SJCRH30 (cell line): Measurements from ENCODE around the gene RSAD1. TPM values are rescaled to one million over a fixed set of nuclear protein-coding genes. Genes with fewer than 3 reads are reported as not detected.

Experiments
- DNase-seq, 2 experiments: peaks; one replicate each; pipeline ENCODE4 v3.0.0-alpha.2; 2015 to 2020
- H3K27ac ChIP-seq: fragments of 250-450 bp; sonication (Bioruptor Pico); 2 replicates; pipeline ENCODE4 v1.5.1; 2020; ENCODE audit warnings: mild to moderate bottlenecking, moderate library complexity
- H3K27me3 ChIP-seq: fragments of 250-450 bp; sonication (Bioruptor Pico); 2 replicates; pipeline ENCODE4 v1.5.1; 2020; ENCODE audit warnings: mild to moderate bottlenecking, moderate library complexity
- H3K36me3 ChIP-seq: fragments of 250-450 bp; sonication (Bioruptor Pico); 2 replicates; pipeline ENCODE4 v1.5.1; 2020; ENCODE audit warnings: mild to moderate bottlenecking, moderate library complexity
- H3K4me1 ChIP-seq: fragments of 250-450 bp; sonication (Bioruptor Pico); 2 replicates; pipeline ENCODE4 v1.5.1; 2020; ENCODE audit warnings: mild to moderate bottlenecking, moderate library complexity
- H3K4me3 ChIP-seq: fragments of 250-450 bp; sonication (Bioruptor Pico); 2 replicates; pipeline ENCODE4 v1.5.1; 2020; ENCODE audit warnings: mild to moderate bottlenecking, moderate library complexity
- H3K9me3 ChIP-seq: fragments of 250-450 bp; sonication (Bioruptor Pico); replicated peaks from 2 replicates; pipeline ENCODE4 v1.5.1; 2020; ENCODE audit warnings: mild to moderate bottlenecking, moderate library complexity
- total RNA-seq: library from RNA; depleted of rRNA; stranded (reverse); fragments of >200 nt; shearing (Covaris generic); gene quantifications from 2 replicates; pipeline ENCODE4 v1.2.3, GENCODE V29; 2014

RSAD1 gene
- total RNA-seq, 1 experiment from 2014 or later = 17.3 TPM

DNA sequence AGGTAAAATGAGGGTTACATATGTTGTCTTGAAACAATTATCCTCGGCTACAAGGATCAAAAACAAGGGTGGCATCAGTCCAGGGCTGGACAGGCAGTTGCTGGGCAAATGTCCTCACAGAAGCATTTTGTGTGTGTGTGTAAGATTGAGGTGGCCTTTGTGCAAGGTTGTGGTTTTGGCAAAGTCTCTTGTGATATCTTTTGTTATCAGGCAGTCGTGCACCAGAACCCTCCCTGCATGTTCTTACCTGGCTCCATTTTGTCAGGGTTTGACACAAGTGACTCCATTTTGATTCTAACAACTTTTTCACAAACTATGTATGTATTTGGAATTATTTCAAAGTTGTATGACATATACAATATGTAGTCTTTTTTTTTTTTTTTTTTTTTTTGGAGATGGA lies 30.0 kb upstream of the RSAD1 start:
- Histone ChIP-seq H3K27ac (no peak overlapping the region), H3K4me1 (no peaks in the 10 kb centered on the region), H3K36me3 (no peaks in the 10 kb centered on the region), H3K9me3 (no peaks in the 10 kb centered on the region), H3K27me3 (no peaks in the 10 kb centered on the region), H3K4me3 (no peak overlapping the region)
- DNase-seq = no peak

DNA sequence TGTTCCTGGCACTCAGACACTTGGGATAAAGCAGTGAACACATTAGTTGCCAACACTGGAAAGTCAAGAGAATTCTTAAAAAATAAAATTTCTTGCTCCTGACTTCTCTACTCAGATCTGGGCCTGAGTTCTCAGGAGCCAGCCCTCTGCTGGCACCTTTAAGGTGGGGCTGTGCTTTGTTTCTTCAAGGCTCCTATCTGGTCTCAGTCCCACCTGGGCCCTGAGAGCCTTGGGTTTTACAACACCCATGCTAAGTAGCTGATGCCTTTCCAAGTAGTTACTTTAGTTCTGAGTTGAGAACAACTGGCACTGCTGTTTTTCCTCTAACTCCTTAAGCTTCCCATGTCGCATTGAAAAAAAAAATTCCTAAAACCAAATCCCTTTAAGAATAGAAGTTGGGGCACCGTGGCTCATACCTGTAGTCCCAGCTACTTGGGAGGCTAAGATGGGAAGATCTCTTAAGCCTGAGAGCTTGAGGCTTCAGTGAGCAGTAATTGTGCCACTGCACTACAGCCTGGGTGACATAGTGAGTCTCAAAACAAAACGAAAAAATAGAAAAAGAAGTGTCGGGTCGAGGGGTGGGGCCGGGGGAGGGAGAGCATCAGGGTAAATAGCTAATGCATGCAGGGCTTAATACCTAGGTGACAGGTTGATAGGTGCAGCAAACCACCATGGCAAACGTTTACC lies 26.6 kb upstream of the RSAD1 start:
- Histone ChIP-seq H3K27ac (no peak overlapping the region), H3K9me3 (no peaks in the 10 kb centered on the region), H3K4me3 (no peak overlapping the region), H3K4me1 (no peaks in the 10 kb centered on the region), H3K36me3 (no peaks in the 10 kb centered on the region), H3K27me3 (no peaks in the 10 kb centered on the region)
- no peak for DNase-seq

DNA sequence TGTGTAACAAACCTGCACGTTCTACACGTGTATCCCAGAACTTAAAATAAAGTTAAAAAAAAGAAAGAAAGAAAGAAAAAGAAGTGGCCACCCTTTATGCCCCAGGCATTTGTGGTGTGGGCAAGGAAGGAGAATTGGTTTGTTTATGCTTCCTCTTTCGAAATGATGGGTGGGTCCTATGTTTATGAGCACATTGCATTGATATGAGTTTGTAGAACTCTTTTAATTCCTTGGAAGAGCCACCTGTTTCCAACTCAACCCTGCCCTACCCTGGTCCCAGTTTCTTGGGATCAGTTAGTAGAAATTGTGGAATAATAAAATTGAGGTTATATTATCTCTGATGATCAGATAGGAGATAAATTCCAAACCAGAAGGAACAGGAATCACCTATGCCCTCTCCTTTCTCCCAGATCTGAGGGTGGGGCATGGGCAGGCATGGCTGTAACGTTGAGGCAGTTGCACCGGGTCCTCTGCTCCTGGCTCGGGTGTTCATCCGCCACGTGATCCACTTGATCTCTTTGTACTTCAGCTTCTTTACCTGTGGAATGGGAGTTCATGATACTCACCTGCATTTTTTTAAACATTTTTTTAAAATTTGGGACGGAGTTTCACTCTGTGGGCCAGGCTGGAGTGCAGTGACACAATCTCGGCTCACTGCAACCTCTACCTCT lies 25.9 kb upstream of the RSAD1 start:
- H3K4me3 ChIP-seq = no peak overlapping the region
- H3K27me3 ChIP-seq = no peaks in the 10 kb centered on the region
- no peak for DNase-seq
- H3K36me3 ChIP-seq = no peaks in the 10 kb centered on the region
- H3K4me1 ChIP-seq = no peaks in the 10 kb centered on the region
- no peaks in the 10 kb centered on the region for H3K9me3 ChIP-seq
- H3K27ac ChIP-seq = no peak overlapping the region

DNA sequence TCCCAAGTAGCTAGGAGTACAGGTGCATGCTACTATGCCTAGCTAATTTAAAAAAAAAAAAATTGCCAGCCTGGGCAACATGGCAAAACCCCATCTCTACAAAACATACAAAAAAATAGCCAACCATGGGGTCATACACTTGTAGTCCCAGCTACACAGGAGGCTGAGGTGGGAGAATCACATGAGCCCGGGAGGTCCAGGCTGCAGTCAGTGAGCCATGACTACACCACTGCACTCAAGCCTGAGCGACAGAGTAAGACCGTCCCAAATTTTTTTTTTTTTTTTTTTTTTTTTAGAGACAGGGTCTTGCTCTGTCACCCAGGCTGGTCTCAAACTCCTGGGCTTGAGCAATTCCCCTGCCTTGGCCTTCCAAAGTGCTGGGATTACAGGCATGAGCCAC lies 24.8 kb upstream of the RSAD1 start:
- Histone ChIP-seq H3K9me3 (no peaks in the 10 kb centered on the region), H3K4me1 (no peaks in the 10 kb centered on the region), H3K27me3 (no peaks in the 10 kb centered on the region), H3K36me3 (no peaks in the 10 kb centered on the region), H3K27ac (no peak overlapping the region), H3K4me3 (no peak overlapping the region)
- DNase-seq = no peak

GRCh38 chr17:50457621-50458020 lies 21.0 kb upstream of the RSAD1 start:
- no peaks in the 10 kb centered on the region for H3K36me3 ChIP-seq
- no peak for DNase-seq
- no peak overlapping the region for H3K27ac ChIP-seq
- H3K4me1 ChIP-seq = no peaks in the 10 kb centered on the region
- H3K4me3 ChIP-seq = no peak overlapping the region
- no peaks in the 10 kb centered on the region for H3K27me3 ChIP-seq
- no peaks in the 10 kb centered on the region for H3K9me3 ChIP-seq

DNA sequence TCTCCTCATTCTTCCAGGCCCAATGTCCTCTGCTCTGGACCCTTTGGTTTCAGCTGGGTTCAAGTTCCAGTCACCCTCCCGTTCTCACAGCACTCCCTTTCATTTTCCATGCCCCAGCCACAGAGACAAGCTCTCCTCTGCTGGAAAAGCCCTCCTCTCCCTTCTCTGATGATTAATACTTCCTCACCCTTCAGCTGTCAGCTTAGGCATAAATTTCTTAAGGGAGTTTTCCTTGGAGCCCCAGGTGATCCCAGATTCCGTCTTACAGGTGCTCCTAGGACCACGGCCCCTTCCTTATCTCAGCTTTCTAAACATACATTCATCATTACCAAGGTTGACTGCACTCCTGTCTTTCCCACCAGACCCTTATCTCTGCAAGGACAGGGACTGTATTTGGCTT lies 20.4 kb upstream of the RSAD1 start:
- Histone ChIP-seq H3K27me3 (no peaks in the 10 kb centered on the region), H3K36me3 (no peaks in the 10 kb centered on the region), H3K4me3 (no peak overlapping the region), H3K9me3 (no peaks in the 10 kb centered on the region), H3K27ac (no peak overlapping the region), H3K4me1 (no peaks in the 10 kb centered on the region)
- DNase-seq = no peak

- Histone ChIP-seq H3K4me1 (no peaks in the 10 kb centered on the region), H3K27ac (no peak overlapping the region), H3K36me3 (no peaks in the 10 kb centered on the region), H3K4me3 (no peak overlapping the region), H3K9me3 (no peaks in the 10 kb centered on the region), H3K27me3 (no peaks in the 10 kb centered on the region)
- DNase-seq = no peak
Measured at GRCh38 chr17:50458701-50459676, 19.7 kb upstream of the RSAD1 start.

DNA sequence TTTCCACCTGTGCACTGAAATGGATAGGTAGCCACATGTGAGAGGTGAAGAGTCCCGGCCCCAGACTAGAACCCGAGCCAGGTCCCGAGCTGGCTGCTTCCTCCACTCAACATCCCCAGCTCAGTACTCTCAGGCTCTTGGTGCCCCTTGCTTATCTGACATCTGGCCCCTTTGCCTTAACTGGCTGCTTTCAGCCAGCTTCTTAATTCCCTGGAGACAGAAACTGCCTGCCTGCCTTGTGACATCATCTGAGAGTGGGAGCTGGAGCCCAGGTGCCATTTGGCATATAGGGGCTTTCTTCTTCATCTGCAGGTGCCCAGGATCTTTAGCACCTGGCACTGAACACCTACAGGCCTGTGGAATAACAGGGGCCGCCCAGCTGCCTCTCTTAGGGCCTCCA lies 18.9 kb upstream of the RSAD1 start:
- H3K36me3 ChIP-seq = no peaks in the 10 kb centered on the region
- H3K9me3 ChIP-seq = no peaks in the 10 kb centered on the region
- no peak for DNase-seq
- no peaks in the 10 kb centered on the region for H3K4me1 ChIP-seq
- no peak overlapping the region for H3K4me3 ChIP-seq
- no peaks in the 10 kb centered on the region for H3K27me3 ChIP-seq
- no peak overlapping the region for H3K27ac ChIP-seq

- Histone ChIP-seq H3K4me1 (no peaks in the 10 kb centered on the region), H3K9me3 (no peaks in the 10 kb centered on the region), H3K27me3 (no peaks in the 10 kb centered on the region), H3K36me3 (no peaks in the 10 kb centered on the region), H3K27ac (no peak overlapping the region), H3K4me3 (no peak overlapping the region)
- no peak for DNase-seq
Measured at GRCh38 chr17:50460831-50461526, 17.7 kb upstream of the RSAD1 start.

- no peaks in the 10 kb centered on the region for H3K9me3 ChIP-seq
- H3K27ac ChIP-seq = no peak overlapping the region
- no peaks in the 10 kb centered on the region for H3K4me1 ChIP-seq
- no peaks in the 10 kb centered on the region for H3K27me3 ChIP-seq
- H3K4me3 ChIP-seq = no peak overlapping the region
- H3K36me3 ChIP-seq = no peaks in the 10 kb centered on the region
- no peak for DNase-seq
Measured at GRCh38 chr17:50461550-50462132, 17.0 kb upstream of the RSAD1 start.

DNA sequence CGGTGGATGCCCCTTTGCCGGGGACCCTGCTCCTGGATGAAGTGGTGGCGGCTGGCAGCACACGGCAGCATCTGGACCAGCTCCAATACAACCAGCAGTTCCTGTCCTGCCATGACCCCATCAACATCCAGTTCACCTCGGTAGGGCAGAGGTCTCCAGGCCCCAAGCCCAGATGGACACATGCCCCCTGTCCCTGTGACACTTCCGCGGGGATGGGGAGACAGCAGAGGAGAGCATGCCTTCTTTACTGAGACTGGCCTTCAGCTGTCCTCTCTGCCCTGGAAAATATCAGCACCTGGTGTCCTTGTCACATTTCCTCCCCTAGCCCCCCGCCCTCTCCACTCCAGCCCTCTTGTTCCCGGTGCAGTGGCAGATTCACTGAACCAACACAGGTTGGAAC lies 16.2 kb upstream of the RSAD1 start:
- no peak for DNase-seq
- H3K9me3 ChIP-seq = no peaks in the 10 kb centered on the region
- no peak overlapping the region for H3K27ac ChIP-seq
- no peaks in the 10 kb centered on the region for H3K27me3 ChIP-seq
- H3K36me3 ChIP-seq = no peaks in the 10 kb centered on the region
- H3K4me3 ChIP-seq = no peak overlapping the region
- no peaks in the 10 kb centered on the region for H3K4me1 ChIP-seq

GRCh38 chr17:50464121-50464520 lies 14.5 kb upstream of the RSAD1 start:
- no peaks in the 10 kb centered on the region for H3K36me3 ChIP-seq
- no peaks in the 10 kb centered on the region for H3K27me3 ChIP-seq
- DNase-seq = no peak
- no peak overlapping the region for H3K4me3 ChIP-seq
- no peaks in the 10 kb centered on the region for H3K4me1 ChIP-seq
- no peaks in the 10 kb centered on the region for H3K9me3 ChIP-seq
- no peak overlapping the region for H3K27ac ChIP-seq

DNA sequence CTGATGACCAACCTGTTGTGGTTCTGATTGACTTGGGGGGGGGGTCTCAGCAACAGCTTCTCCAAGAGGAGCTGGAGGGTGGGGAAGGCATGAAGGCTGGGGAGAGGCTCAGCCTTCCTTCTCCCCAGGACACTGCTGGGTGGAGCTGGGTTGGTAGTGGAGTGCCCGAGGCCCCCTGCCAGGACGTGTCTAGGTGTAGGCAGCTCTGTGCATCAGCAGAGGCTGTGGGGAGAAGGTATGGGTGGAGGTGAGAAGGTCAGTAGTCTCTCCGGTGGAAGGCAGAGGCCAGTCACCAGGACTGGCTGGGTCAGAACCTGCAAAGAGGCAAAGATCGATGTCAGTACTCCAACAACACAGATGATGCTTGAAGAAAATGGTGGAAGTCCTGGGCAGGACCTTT lies 13.9 kb upstream of the RSAD1 start:
- H3K36me3 ChIP-seq = no peaks in the 10 kb centered on the region
- no peak overlapping the region for H3K4me3 ChIP-seq
- no peak overlapping the region for H3K27ac ChIP-seq
- no peak for DNase-seq
- no peaks in the 10 kb centered on the region for H3K9me3 ChIP-seq
- no peaks in the 10 kb centered on the region for H3K4me1 ChIP-seq
- H3K27me3 ChIP-seq = no peaks in the 10 kb centered on the region

DNA sequence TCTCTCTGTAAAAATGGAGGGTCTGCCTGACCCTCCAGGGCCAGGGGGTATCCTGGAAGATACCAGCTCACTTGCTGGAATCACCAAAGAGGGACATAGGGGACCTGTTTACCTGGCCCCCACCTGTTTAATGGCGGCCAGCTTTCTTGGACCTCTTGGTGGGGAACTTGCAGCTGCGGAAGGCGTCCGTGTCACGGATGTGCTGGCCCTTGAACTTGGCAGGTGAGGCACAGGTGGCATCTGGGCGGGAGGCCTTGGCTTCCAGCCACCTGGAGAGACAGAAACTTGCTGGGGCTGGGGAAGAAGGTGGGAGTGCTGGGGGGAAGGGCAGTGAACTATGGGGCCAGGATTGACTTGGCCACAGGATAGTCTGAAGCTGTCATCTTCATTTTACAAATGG lies 13.5 kb upstream of the RSAD1 start:
- Histone ChIP-seq H3K4me1 (no peaks in the 10 kb centered on the region), H3K27me3 (no peaks in the 10 kb centered on the region), H3K9me3 (no peaks in the 10 kb centered on the region), H3K27ac (no peak overlapping the region), H3K36me3 (no peaks in the 10 kb centered on the region), H3K4me3 (no peak overlapping the region)
- no peak for DNase-seq
